GM18858 (cell line): ENCODE measurements around the gene MN1.
"Not testable (repeated sequence)": the region's sequence is repeated elsewhere in the genome, so short reads cannot be mapped to it uniquely, and the experiment has no call there.

Experiments used
- ATAC-seq: cut with Tn5 transposase; IDR thresholded peaks from one replicate; pipeline ENCODE4 v1.9.1; 2021; ENCODE audit not compliant: unreplicated experiment

The MN1 gene

DNA sequence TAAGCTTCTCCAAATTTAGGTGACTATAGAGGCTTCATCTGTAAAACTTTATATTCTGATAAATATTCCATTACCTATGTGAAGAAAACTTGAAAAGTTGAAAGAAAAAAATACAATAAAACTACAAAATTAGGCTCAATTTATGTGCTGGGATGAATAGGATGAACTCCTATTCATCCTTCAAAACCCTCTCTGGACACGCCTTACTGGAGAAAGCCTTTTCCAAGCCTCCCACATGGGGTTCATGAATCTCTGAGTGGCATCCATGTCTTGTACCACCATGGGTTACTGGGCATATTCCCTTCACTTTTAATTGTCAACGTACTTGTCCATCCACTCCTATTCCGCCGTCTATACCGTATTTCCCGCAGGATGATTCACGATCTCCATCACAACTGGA, 55.7 kb downstream of the MN1 start:
- no peak for ATAC-seq

GRCh38 chr22:27745154-27745553, 56.4 kb downstream of the MN1 start:
- no peak for ATAC-seq

GRCh38 chr22:27744078-27744477, 57.5 kb downstream of the MN1 start:
- ATAC-seq = not testable (repeated sequence)

GRCh38 chr22:27740202-27740748, 61.3 kb downstream of the MN1 start:
- ATAC-seq = no peak

DNA sequence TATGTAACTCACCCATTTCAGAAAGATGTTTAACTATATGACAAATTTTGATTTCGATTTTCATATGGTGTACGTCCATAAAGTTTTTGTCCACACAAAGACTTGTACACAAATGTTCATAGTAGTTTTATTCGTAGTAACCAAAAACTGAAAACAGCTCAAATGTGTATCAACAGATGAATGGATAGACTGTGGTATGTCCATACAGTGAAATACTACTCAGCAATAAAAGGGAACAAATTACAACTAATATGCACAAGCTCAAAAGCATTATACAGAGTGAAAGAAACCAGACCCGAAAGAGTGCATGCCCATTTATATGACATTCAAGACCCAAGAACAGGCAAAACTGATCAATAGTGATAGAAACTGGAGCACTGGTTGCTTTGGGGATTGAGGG, 64.0 kb downstream of the MN1 start:
- ATAC-seq = no peak

DNA sequence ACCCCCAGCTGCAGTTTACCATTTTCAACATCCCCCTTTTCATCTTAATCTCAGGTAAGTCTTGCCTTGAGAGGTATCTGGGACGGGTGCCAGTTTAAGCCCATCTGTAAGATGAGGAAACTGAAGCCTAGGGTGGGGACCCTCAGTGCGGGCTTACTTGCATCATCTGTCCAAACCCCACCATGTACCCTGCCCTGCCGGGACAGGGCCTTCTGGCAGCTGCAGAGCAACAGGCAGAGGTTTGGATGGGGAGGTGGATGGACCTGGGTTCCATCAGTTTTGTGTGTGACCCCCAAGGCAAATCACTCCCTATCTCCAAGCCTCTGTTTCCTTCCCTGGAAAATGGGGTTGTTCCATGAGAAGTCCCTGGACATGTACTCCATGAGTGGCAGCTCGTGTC, 67.5 kb downstream of the MN1 start:
- ATAC-seq = no peak

DNA sequence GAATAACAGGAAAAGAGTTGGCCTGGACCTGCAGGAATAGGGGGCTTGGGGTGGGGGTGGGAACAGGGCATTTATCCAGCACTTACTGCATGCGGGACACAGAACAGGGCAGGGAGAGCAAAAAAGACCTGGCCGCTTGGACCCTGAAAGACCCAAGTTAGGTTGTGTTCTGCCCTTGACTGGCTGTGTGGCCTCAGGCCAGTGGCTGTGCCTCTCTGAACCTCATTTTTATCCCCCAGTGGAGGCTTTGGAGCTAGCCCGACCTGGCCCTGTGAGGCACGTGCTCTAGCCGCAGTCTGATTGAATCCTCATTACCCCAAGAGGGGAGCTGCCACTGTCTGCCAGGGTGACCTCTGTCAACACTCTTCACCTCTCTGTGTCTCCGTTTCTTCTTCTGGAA, 68.7 kb downstream of the MN1 start:
- no peak for ATAC-seq

- no peak for ATAC-seq
Observed at GRCh38 chr22:27732391-27732790, 69.2 kb downstream of the MN1 start.

GRCh38 chr22:27731621-27732020, 69.9 kb downstream of the MN1 start:
- ATAC-seq = no peak

GRCh38 chr22:27730641-27731433, 70.7 kb downstream of the MN1 start:
- ATAC-seq = no peak

DNA sequence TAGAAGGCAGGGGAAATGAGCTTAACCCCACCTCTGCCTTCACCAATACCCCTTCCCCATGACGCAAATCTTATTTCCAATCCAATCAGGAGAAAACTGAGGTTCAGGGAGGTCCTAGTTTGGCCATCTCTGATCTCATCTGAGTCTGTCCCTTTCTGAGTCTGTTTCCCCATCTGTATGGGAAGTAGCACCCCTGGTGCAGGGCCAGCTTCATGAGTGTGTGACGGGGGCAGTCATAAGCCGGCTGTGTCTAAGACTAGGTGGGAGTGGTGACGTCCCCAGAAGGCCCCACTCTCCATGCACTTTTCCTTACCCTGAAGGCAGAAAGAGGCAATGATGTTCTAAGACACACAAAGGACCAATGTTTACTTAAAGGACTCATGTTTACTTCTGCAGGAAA, 72.3 kb downstream of the MN1 start:
- no peak for ATAC-seq

DNA sequence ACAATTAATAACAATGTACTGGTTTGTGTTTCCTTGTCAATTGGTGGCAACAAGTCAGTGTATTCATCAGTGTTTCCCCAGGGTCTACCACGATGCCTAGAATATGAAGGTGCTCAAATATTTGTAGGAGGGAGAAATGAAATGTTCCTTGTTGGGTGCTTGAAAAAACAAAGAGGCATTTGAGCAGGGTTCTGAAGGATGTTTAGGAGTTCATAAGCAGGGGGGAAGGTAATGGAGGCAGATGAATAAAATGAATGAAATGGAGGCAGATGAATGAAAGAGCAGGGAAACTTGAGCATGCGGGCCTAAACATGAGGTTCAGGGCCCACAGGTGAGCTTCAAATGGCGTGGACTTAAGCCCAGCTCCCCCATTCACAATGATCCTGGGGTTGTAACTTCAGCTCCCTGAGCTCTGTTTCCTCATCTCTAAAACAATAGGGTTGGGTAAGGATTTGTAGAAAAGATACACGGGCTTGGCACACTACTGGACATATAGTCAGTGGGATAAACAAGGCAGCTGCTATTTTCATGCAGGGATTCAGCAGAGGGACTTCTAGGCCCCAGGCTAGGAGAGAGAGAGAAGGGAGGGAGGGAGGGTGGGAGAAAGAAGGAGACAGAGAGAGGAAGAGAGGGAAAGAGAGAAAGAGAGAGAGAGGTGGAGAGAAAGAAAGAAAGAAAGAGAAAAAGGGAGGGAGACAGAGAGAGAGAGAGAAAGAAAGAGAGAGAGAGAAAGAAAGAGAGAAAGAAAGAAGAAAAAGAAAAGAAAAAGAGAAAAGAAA, 73.7 kb downstream of the MN1 start:
- no peak for ATAC-seq

- no peak for ATAC-seq
Observed at GRCh38 chr22:27726686-27727449, 74.7 kb downstream of the MN1 start.

- no peak for ATAC-seq
Observed at GRCh38 chr22:27726331-27726685, 75.2 kb downstream of the MN1 start.

GRCh38 chr22:27725661-27726060, 75.9 kb downstream of the MN1 start:
- no peak for ATAC-seq

DNA sequence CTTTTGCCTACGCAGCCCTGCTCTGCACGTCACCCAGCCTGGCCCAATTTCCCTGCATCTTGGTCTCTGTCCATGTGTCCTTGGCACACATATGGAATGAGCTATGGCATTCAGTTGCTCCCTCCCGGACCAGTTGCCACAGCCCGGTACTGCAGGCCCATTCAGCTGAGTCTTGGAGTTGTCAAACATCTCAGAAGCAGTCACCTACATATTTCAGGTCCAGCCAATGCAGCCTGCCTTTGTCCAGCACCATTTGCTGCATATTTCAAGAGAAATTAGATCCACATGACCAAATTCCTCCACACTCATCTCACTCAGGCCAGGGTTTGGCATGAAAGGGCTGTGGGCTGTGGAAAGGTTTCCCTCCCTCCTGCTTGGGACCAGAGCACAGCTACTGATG, 76.8 kb downstream of the MN1 start:
- no peak for ATAC-seq

- ATAC-seq = no peak
Observed at GRCh38 chr22:27724157-27724556, 77.4 kb downstream of the MN1 start.

GRCh38 chr22:27723708-27724107, 77.8 kb downstream of the MN1 start:
- ATAC-seq = no peak

DNA sequence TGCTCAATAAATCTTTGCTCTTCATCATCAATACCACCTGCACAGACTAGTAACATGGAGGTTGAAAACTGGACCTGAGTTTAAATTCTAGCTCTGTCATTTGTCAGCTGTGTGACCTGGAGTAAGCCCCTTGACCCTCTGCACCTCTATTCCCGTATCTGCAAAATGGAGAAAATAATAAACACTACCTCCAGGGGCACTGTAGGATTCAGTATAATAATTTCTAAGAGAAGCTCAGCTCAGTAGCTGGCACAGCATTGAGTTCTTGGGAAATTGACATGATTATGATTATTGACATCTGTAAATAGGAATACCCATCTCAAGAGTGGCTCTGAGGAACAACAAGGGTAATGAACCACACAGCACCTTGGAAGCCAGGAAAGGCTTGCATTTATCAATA, 78.4 kb downstream of the MN1 start:
- no peak for ATAC-seq

DNA sequence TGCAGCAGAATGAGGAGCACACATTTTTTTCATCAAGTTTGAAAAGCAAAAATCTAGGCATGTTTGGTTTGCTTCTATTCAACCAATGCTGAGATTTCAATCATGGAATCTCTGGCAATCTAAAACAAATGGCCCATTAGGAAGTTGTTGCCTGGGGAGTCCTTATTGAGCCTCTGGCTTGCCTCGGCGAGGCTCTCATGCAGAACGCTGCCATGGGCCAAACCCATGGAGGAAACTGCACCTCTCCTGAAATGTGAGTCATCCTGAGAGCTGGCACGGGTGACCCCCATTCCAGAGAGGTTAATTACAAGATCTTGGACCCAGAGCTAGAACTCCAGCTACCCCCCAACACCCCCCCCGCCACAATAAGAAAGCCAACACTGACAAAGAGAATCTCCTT, 80.7 kb downstream of the MN1 start:
- no peak for ATAC-seq

GRCh38 chr22:27719535-27720227, 81.9 kb downstream of the MN1 start:
- ATAC-seq = no peak
